Fibroblast of lung (primary cell): ENCODE data around the gene TGFBR3L.

ENCODE experiments used
- CTCF ChIP-seq, 2 donors: IDR thresholded peaks in 1 of 2; conservative IDR thresholded peaks in 1 of 2; 1 replicate in 1 of 2; 2 replicates in 1 of 2; pipeline ENCODE4 v1.5.1; 2011 to 2012; ENCODE audit warnings: low read length in 2 of 2, control low read depth in 1 of 2, inconsistent platforms in 1 of 2, low read depth in 1 of 2, mild to moderate bottlenecking in 1 of 2
- EZH2 ChIP-seq: IDR thresholded peaks from 2 replicates; pipeline ENCODE4 v1.5.1; 2012; ENCODE audit warnings: low read length, control low read depth, mild to moderate bottlenecking; ENCODE audit errors: missing control alignments

GRCh38 chr19:7912697-7913564 lies 1.7 kb upstream of the TGFBR3L start:
- TF ChIP-seq EZH2 (no peak), CTCF (conservative IDR thresholded peaks at IDR 0.05 in 1 of 2, IDR thresholded peaks at IDR 0.05 in 1 of 2; ENCODE audit: low read depth in 1 of 2, low read length in 2 of 2) (no peak)
